Panc1 (cell line): Measurements from ENCODE around the gene NFATC2. TPM values are rescaled to one million over a fixed set of nuclear protein-coding genes. Genes with fewer than 3 reads are reported as not detected.

Source experiments
- ATAC-seq: fragments of 200-7000 bp; cut with Tn5 transposase; 2 replicates; pipeline ENCODE4 v1.9.1; 2020; ENCODE audit warnings: mild to moderate bottlenecking, moderate library complexity
- BruUV-seq: library from RNA; stranded (reverse); fragments of 400-500 nt; replicated peaks from 2 replicates; lab custom pipeline; 2021; lab: Mats Ljungman, UMichigan
- CTCF ChIA-PET: fragments of 300-600 bp; sonication (Branson Sonifier 250); formaldehyde crosslinking; loops from one replicate; lab custom pipeline; 2022; ENCODE audit warnings: antibody characterized with exemption; lab: Charles Lee
- POLR2A ChIA-PET: fragments of 300-600 bp; sonication (Branson Sonifier 250); formaldehyde crosslinking; loops from one replicate; lab custom pipeline; 2022; ENCODE audit warnings: antibody characterized with exemption; lab: Charles Lee
- DNase-seq: peaks from one replicate; pipeline ENCODE4 v3.0.0-alpha.2; 2010; ENCODE audit warnings: low read depth, low spot score
- H3K27ac ChIP-seq: 2 replicates; pipeline ENCODE4 v1.5.1; 2011; ENCODE audit warnings: mild to moderate bottlenecking, low read length, inconsistent platforms
- H3K27me3 ChIP-seq: fragments of 200-500 bp; sonication (Bioruptor generic); 2 replicates; pipeline ENCODE4 v1.6.0; 2014; ENCODE audit warnings: low read length, inconsistent platforms; ENCODE audit not compliant: control insufficient read depth, insufficient read depth
- H3K36me3 ChIP-seq: fragments of 200-500 bp; sonication (Bioruptor generic); 2 replicates; pipeline ENCODE4 v1.5.1; 2014; ENCODE audit warnings: inconsistent platforms, mild to moderate bottlenecking, low read length, moderate library complexity; ENCODE audit not compliant: control insufficient read depth, insufficient read depth
- H3K4me1 ChIP-seq: 2 replicates; pipeline ENCODE4 v1.5.1; 2011; ENCODE audit warnings: inconsistent platforms, mild to moderate bottlenecking, low read length, moderate library complexity; ENCODE audit not compliant: control insufficient read depth, insufficient read depth
- H3K4me3 ChIP-seq, 2 experiments: 2 replicates each; pipeline ENCODE4 v1.5.1; 2011 to 2012; ENCODE audit warnings: low read depth in 2 of 2, low read length in 2 of 2, mild to moderate bottlenecking in 2 of 2, inconsistent platforms in 1 of 2, moderate library complexity in 1 of 2
- H3K9me3 ChIP-seq: fragments of 200-500 bp; sonication (Bioruptor generic); 2 replicates; pipeline ENCODE4 v1.5.1; 2014; ENCODE audit warnings: low read depth, mild to moderate bottlenecking, inconsistent platforms, low read length, moderate library complexity; ENCODE audit not compliant: control insufficient read depth, insufficient read depth
- POLR2AphosphoS5 ChIP-seq: IDR thresholded peaks from 2 replicates; pipeline ENCODE4 v1.6.1; 2012; ENCODE audit warnings: mild to moderate bottlenecking, low read depth, low read length, moderate library complexity
- SIN3A ChIP-seq: IDR thresholded peaks from 2 replicates; pipeline ENCODE4 v1.6.1; 2012; ENCODE audit warnings: low read depth, mild to moderate bottlenecking, low read length, moderate library complexity, borderline replicate concordance; ENCODE audit not compliant: insufficient read depth
- TCF7L2 ChIP-seq: IDR thresholded peaks from 2 replicates; pipeline ENCODE4 v1.6.1; 2011; ENCODE audit warnings: mild to moderate bottlenecking, low read depth, low read length, inconsistent platforms
- in situ Hi-C: cut with HindIII; loops from 2 replicates; pipeline ENCODE4 v1.10.0; 2016; ENCODE audit warnings: low sequenced_read_pairs, low pct_unique_long_range_greater_than_20kb
- intact Hi-C: fragments of 100-400 bp; cut with micrococcal nuclease; formaldehyde crosslinking; loops from one replicate; pipeline ENCODE4 v1.10.0; 2022; ENCODE audit not compliant: unreplicated experiment
- total RNA-seq: library from RNA; stranded (reverse); gene quantifications from one replicate; pipeline ENCODE4 v1.2.1, GENCODE V29; 2021; ENCODE audit not compliant: unreplicated experiment
- TF ChIP-seq, protein P1 (sequence below), 2 experiments: IDR thresholded peaks; 2 replicates each; pipeline ENCODE4 v1.6.1; 2011 to 2012; ENCODE audit warnings: low read depth in 2 of 2, control low read depth in 1 of 2, low read length in 1 of 2, mild to moderate bottlenecking in 1 of 2, moderate library complexity in 1 of 2; ENCODE audit not compliant: insufficient read depth in 1 of 2
- TF ChIP-seq, protein P2 (sequence below): fragments of 450-650 bp; IDR thresholded peaks from 2 replicates; pipeline ENCODE4 v1.5.1; 2017; ENCODE audit warnings: mild to moderate bottlenecking

The NFATC2 gene
- total RNA-seq, 1 experiment from 2014 or later, result 10.6 TPM

DNA sequence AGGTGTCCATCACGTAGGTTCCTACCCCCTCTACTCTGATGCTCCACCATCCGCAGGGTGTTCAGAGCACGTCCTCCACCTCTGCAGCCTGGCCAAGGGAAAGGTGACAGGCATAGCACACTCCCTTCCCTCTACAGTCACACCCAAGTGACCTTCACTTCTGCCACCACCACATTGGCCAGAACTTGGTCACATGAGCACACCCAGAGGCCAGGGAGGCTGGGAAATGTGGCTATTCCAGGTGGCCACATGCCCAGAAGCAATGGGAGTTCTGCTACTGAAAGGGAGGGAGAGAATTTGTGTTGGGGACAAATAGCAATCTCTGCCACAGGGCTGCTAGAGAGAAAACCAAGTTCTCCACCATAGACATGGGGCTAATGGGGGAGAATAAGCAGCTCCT, 180.3 kb downstream of the NFATC2 start:
- Histone ChIP-seq H3K9me3 (peaks cover 8% of the 10 kb centered on the region; the same call in 1 of the 2 replicates), H3K4me3 (no peak overlapping the region), H3K27me3 (no peaks in the 10 kb centered on the region), H3K36me3 (no peaks in the 10 kb centered on the region), H3K27ac (no peak overlapping the region), H3K4me1 (no peaks in the 10 kb centered on the region)
- DNase-seq, result no peak
- ChIA-PET CTCF (no interaction called here), POLR2A (no interaction called here)
- in situ Hi-C loops, result no loop called here
- no TSS peak for BruUV-seq
- no peak for ATAC-seq
- TF ChIP-seq POLR2AphosphoS5 (no peak), TCF7L2 (no peak), SIN3A (no peak)
- TF ChIP-seq, protein P1, sequence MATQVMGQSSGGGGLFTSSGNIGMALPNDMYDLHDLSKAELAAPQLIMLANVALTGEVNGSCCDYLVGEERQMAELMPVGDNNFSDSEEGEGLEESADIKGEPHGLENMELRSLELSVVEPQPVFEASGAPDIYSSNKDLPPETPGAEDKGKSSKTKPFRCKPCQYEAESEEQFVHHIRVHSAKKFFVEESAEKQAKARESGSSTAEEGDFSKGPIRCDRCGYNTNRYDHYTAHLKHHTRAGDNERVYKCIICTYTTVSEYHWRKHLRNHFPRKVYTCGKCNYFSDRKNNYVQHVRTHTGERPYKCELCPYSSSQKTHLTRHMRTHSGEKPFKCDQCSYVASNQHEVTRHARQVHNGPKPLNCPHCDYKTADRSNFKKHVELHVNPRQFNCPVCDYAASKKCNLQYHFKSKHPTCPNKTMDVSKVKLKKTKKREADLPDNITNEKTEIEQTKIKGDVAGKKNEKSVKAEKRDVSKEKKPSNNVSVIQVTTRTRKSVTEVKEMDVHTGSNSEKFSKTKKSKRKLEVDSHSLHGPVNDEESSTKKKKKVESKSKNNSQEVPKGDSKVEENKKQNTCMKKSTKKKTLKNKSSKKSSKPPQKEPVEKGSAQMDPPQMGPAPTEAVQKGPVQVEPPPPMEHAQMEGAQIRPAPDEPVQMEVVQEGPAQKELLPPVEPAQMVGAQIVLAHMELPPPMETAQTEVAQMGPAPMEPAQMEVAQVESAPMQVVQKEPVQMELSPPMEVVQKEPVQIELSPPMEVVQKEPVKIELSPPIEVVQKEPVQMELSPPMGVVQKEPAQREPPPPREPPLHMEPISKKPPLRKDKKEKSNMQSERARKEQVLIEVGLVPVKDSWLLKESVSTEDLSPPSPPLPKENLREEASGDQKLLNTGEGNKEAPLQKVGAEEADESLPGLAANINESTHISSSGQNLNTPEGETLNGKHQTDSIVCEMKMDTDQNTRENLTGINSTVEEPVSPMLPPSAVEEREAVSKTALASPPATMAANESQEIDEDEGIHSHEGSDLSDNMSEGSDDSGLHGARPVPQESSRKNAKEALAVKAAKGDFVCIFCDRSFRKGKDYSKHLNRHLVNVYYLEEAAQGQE (IDR thresholded peaks at IDR 0.05; ENCODE audit: insufficient read depth in 1 of 2, low read depth in 2 of 2, low read length in 1 of 2), result no peak
- TF ChIP-seq, protein P2, sequence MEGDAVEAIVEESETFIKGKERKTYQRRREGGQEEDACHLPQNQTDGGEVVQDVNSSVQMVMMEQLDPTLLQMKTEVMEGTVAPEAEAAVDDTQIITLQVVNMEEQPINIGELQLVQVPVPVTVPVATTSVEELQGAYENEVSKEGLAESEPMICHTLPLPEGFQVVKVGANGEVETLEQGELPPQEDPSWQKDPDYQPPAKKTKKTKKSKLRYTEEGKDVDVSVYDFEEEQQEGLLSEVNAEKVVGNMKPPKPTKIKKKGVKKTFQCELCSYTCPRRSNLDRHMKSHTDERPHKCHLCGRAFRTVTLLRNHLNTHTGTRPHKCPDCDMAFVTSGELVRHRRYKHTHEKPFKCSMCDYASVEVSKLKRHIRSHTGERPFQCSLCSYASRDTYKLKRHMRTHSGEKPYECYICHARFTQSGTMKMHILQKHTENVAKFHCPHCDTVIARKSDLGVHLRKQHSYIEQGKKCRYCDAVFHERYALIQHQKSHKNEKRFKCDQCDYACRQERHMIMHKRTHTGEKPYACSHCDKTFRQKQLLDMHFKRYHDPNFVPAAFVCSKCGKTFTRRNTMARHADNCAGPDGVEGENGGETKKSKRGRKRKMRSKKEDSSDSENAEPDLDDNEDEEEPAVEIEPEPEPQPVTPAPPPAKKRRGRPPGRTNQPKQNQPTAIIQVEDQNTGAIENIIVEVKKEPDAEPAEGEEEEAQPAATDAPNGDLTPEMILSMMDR, result no peak
- intact Hi-C loops, result no loop called here

DNA sequence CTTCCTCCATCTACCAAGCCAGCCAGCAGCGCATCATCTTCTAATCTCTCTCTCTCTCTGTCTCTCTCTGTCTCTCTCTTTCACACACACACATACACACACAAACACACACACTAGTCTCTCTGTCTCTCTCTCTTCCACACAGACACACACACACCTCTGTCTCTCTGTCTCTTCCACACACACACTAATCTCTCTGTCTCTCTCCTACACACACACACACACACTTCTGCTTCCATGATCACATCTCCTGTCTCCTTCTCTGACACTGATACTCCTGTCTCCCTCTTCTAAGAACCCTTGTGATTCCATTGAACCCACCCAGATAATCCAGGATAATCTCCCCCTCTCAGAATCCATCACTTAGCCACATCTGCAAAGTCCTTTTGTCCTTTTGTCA, 181.3 kb downstream of the NFATC2 start:
- Histone ChIP-seq H3K4me3 (no peak overlapping the region), H3K27ac (no peak overlapping the region), H3K4me1 (no peaks in the 10 kb centered on the region), H3K9me3 (peaks cover 8% of the 10 kb centered on the region; the same call in 1 of the 2 replicates), H3K27me3 (no peaks in the 10 kb centered on the region), H3K36me3 (no peaks in the 10 kb centered on the region)
- ChIA-PET POLR2A (no interaction called here), CTCF (interaction anchor here (0.7 kb wide), 1 partner anchor 45 kb away, joined by 3 read pairs; no protein-coding TSS in a partner anchor)
- ATAC-seq (no peak), DNase-seq (no peak)
- no peak for TF ChIP-seq POLR2AphosphoS5
- TF ChIP-seq, protein P2, result no peak
- no peak for TF ChIP-seq TCF7L2
- TF ChIP-seq, protein P1 (IDR thresholded peaks at IDR 0.05; ENCODE audit: insufficient read depth in 1 of 2, low read depth in 2 of 2, low read length in 1 of 2), result no peak
- no peak for TF ChIP-seq SIN3A
- BruUV-seq, result no TSS peak
- intact Hi-C loops, result no loop called here
- in situ Hi-C loops, result no loop called here
